GM19395 (cell line): ENCODE measurements around the gene MYPN.
"Not testable (repeated sequence)": the region's sequence is repeated elsewhere in the genome, so short reads cannot be mapped to it uniquely, and the experiment has no call there.

Experiments used
- ATAC-seq: cut with Tn5 transposase; IDR thresholded peaks from one replicate; pipeline ENCODE4 v1.9.1; 2021; ENCODE audit warnings: mild to moderate bottlenecking, moderate library complexity; ENCODE audit not compliant: unreplicated experiment

The MYPN gene

DNA sequence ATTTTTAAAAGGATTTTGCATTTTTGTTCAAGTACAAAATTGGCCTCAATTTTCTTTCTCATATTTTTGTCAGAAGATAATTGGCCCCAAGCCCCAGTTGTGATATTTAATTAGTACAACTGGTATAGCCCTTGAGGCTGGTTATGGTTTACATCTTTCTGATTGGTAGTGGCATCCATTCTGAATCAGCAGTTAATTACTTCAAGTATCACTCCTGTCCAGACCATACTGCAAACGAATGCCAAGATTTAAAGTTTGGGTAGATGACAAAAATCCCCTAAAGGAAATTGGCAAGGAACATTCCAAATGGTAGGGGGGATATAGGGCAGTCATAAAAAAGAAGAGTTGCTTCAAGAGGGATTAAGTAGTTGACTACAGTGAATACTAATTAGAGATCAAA is 23.1 kb downstream of the MYPN start:
- ATAC-seq, result no peak

- no peak for ATAC-seq
Measured at GRCh38 chr10:68133523-68133922, 24.2 kb downstream of the MYPN start.

- no peak for ATAC-seq
Measured at GRCh38 chr10:68135362-68135761, 26.1 kb downstream of the MYPN start.

DNA sequence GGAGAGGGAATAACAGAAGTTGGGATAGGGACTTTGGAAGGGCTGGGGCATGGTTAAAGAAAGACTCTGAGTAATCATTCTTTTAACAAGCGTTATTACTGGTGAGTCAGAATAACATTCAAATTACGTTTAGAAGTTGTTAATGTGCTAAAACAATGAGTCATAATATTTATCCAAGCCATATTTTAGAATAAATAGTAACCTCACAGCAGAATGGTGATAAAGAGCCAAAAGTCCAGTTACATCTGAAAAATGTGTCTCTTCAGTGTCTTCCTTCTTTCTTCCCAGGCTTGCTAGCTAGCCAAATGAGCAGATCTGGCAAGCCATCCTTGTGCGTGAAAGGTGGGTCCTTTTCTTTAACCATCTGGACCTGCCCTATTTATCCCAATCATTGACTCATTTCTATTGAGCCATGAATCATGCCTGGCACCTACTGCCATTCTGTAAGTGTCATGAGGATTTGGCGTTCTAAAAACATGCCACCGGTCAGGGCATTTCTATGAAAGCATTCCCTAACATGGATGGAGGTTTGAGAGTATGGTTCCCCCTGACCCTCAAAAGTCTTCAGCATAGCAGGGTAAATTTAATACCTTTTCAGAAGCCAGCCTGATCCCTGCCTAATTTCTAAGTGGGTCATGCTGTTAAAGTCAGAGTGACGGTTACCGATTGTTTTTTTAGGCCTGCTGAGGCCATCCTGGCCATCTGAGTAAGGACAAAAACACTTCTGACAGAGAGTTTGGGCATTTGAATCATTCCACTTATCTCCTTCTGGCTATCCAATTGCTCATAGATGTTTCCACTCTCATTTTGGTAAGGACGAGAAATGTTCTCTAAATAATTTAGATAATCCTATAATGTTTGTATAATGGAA is 26.9 kb downstream of the MYPN start:
- ATAC-seq, result no peak

DNA sequence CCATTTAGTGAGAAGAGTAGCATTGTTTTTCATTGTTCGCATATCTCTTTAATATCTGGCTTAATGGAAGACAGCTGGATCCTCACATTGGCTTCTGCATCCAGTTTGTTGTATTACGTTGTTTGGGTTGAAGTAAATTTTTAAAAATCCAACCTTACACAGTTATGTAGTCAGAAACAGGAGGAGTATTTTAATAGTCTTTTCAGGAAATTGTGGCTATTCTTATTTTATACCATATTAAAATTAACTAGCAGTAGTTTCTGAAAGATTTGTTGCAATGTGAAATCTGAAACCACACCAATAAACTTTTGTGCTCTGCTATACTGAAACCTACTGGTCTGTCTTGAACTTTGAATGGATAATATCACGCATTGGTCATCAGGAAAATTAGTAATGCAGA is 27.9 kb downstream of the MYPN start:
- no peak for ATAC-seq

- ATAC-seq, result no peak
Measured at GRCh38 chr10:68138526-68138925, 29.2 kb downstream of the MYPN start.

DNA sequence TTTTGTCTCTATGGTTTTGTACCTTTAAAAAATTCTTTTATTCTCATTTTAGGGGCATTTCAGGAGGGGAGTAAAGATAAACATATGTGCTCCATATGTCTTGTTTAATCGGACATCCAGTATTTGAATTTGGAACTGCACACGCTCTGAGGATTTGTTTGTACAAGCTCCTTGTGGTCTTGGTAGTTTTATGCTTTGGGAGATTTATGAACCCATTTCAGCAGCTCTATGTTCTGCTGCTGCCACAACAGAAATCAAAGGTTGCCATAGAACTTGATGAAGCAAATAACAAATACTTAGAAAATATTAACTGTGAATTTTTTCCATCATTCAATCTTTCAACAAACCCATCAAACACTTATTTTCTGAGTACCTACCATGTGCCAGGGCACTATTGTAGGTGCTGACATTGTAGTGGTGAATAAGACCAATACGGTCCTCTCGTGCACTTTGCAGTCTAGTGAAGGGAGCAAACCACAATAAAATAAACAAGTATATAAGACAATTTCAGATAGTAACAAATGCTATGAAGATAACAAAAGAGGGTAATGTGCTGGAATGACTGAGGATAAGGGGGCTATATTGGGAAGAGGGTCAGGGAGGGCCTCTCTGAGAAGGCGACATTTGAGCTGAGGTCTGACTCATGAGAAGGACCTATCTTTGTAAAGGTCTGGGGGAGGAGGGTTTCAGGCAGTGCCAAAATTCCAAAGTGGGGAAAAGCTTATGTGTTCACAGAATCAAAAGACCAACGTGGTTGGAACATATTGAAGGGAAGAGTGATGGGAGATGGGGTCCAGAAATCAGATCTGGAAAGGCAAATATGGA is 30.4 kb downstream of the MYPN start:
- no peak for ATAC-seq

- ATAC-seq, result no peak
Measured at GRCh38 chr10:68142761-68143160, 33.5 kb downstream of the MYPN start.

DNA sequence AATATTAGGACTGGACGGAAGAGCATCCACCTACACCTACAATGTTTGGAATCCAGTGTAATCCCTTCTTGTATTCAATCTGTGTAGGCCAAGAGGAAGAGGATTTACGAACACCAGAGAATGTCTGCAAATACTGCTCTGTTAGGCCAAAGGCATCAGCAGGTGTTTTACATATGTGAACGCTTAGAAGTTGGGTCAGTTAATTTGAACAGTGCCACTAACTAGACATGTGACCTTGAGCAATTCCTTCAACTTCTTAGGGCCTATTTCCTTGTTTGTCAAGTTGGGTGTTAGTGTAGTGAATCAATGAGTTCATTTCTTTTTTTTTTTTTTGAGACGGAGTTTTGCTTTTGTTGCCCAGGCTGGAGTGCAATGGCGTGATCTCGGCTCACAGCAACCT is 35.4 kb downstream of the MYPN start:
- no peak for ATAC-seq

GRCh38 chr10:68145705-68146104 is 36.4 kb downstream of the MYPN start:
- ATAC-seq, result no peak

DNA sequence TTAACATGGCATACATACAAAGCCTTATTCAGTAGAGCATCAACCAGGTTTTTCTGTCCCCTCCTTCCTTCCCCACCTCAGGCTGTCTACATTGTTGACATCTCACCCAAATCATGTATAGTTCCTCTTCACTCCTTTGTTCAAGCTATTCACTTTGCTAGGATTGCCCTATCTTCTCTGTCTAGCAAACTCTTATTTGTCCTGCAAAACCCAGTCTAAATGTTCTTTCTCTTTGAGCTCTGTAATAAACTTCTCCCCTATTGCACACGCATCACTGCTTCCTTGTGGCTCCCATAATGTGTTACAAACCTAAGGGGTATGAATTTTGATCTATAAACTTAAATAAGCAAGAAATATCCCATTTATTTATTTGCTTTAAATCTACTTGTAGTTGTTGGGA is 36.8 kb downstream of the MYPN start:
- ATAC-seq, result no peak

GRCh38 chr10:68151453-68151852 is 42.2 kb downstream of the MYPN start:
- ATAC-seq, result no peak

- no peak for ATAC-seq
Measured at GRCh38 chr10:68153473-68154210, 44.4 kb downstream of the MYPN start.

GRCh38 chr10:68154211-68154497 is 44.9 kb downstream of the MYPN start:
- no peak for ATAC-seq

GRCh38 chr10:68155615-68156210 is 46.4 kb downstream of the MYPN start:
- ATAC-seq, result no peak

DNA sequence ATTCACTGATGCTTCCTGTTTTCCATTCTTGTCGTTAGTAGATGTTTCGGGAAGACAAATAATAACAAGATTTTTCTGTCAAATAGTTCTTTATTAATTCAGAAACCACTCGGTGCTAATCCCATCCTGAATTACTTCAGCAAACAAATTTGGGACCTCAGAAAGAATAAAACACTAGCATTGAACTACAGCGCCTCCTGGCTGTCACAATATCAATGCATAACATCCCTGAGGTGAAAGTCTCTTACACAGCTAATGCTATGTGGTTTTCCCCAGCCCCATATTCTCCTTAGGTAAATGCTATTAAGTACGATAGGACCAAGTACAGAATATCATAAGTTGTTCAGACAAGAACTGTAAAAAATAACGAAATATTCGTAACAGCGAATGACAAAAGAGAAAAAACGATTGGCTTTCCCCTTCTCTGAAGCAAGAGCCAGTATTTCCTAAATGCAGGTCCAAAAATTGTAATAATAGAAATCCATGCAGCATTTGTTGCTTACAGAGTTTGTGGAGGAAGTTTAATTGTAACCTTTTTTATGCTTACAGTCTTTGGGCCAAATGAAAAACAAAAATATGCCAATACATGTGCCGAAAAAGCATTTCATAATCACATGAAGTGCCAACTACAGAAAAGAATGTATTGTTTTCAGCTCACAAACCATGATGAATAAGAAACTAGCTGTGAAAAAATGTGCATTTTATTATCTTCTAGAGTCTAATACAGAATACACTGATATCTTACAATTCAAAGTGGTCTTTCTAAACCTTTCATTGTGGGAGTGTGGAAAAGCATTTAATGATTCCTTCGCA is 47.3 kb downstream of the MYPN start:
- peak; percentile 63 for ATAC-seq

DNA sequence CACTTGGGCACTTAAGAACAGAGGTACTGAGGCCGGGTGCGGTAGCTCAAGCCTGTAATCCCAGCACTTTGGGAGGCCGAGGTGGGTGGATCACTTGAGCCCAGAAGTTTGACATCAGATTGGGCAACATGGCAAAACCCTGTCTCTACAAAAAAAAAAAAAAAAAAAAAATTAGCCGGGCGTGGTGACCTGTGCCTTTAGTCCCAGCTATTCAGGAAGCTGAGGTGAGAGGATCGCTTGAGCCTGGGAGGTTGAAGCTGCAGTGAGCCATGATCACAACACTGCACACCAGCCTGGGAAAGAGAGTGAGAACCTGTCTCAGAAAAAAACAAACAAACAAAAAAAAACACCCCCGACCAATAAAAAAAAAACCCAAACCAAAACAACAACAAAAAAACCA is 48.2 kb downstream of the MYPN start:
- ATAC-seq, result not testable (repeated sequence)

GRCh38 chr10:68158031-68158430 is 48.7 kb downstream of the MYPN start:
- ATAC-seq, result no peak

- ATAC-seq, result peak; percentile 99
Measured at GRCh38 chr10:68163735-68164134, 54.4 kb downstream of the MYPN start.

DNA sequence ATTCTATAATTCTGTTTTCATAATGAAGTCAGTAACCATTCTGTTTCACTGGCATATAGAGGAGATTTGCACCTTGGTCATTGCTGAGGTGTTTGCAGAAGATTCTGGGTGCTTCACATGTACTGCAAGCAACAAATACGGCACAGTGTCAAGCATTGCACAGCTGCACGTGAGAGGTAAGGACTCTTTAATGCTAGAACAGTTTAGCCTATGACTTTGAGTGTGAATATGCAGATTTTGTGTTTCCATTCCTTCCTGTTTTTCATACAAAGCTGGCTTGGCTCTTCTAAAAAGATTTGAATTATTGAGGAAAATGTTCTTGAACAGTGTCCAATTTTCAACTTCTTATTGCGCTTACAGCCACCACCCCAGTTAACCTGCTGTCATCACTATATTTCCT is 56.4 kb downstream of the MYPN start:
- ATAC-seq, result no peak
